H9 (cell line): Measurements from ENCODE around the gene POLH. TPM values are rescaled to one million over a fixed set of nuclear protein-coding genes. Genes with fewer than 3 reads are reported as not detected.

Source experiments
- DNase-seq: peaks from one replicate; pipeline ENCODE4 v3.0.0-alpha.2; 2017
- H2AFZ ChIP-seq: one replicate; pipeline ENCODE4 v1.6.1; 2013; ENCODE audit warnings: mild to moderate bottlenecking, low read length, control low read depth, moderate library complexity
- H2AK5ac ChIP-seq: 2 replicates; pipeline ENCODE4 v1.6.1; 2013; ENCODE audit warnings: low read length, control low read depth, mixed read lengths; ENCODE audit not compliant: insufficient read length
- H2BK120ac ChIP-seq: one replicate; pipeline ENCODE4 v1.6.1; 2013; ENCODE audit warnings: low read depth, mild to moderate bottlenecking, low read length, control low read depth, inconsistent platforms; ENCODE audit not compliant: poor library complexity, severe bottlenecking
- H2BK12ac ChIP-seq: 2 replicates; pipeline ENCODE4 v1.6.1; 2013; ENCODE audit warnings: low read length, control low read depth, mixed read lengths, low read depth; ENCODE audit not compliant: insufficient read length
- H2BK15ac ChIP-seq: 2 replicates; pipeline ENCODE4 v1.6.1; 2013; ENCODE audit warnings: low read depth, low read length, control low read depth
- H2BK20ac ChIP-seq: one replicate; pipeline ENCODE4 v1.6.1; 2013; ENCODE audit warnings: low read depth, mild to moderate bottlenecking, low read length, control low read depth, inconsistent platforms; ENCODE audit not compliant: poor library complexity, severe bottlenecking
- H2BK5ac ChIP-seq: 2 replicates; pipeline ENCODE4 v1.6.1; 2013; ENCODE audit warnings: low read length, control low read depth, mixed read lengths; ENCODE audit not compliant: insufficient read length
- H3K14ac ChIP-seq: 2 replicates; pipeline ENCODE4 v1.6.1; 2013; ENCODE audit warnings: low read length, control low read depth; ENCODE audit not compliant: insufficient read depth
- H3K18ac ChIP-seq: 2 replicates; pipeline ENCODE4 v1.6.1; 2013; ENCODE audit warnings: low read depth, mild to moderate bottlenecking, mixed read lengths, low read length, control low read depth; ENCODE audit not compliant: insufficient read length
- H3K23ac ChIP-seq: 2 replicates; pipeline ENCODE4 v1.6.1; 2013; ENCODE audit warnings: low read length, control low read depth, mixed read lengths, low read depth; ENCODE audit not compliant: insufficient read length
- H3K23me2 ChIP-seq: 2 replicates; pipeline ENCODE4 v1.6.1; 2013; ENCODE audit warnings: low read depth, mild to moderate bottlenecking, mixed read lengths, low read length, control low read depth; ENCODE audit not compliant: insufficient read length, poor library complexity, severe bottlenecking
- H3K27ac ChIP-seq: 2 replicates; pipeline ENCODE4 v1.5.1; 2013; ENCODE audit warnings: low read length, control low read depth, mixed read lengths, low read depth; ENCODE audit not compliant: insufficient read length
- H3K27me3 ChIP-seq: 2 replicates; pipeline ENCODE4 v1.6.1; 2013; ENCODE audit warnings: low read length, control low read depth, inconsistent platforms; ENCODE audit not compliant: insufficient read depth
- H3K4ac ChIP-seq: 2 replicates; pipeline ENCODE4 v1.6.1; 2013; ENCODE audit warnings: low read depth, mild to moderate bottlenecking, control low read depth, inconsistent platforms, low read length, moderate library complexity
- H3K4me1 ChIP-seq: 2 replicates; pipeline ENCODE4 v1.6.1; 2013; ENCODE audit warnings: low read length, control low read depth, inconsistent platforms; ENCODE audit not compliant: insufficient read depth
- H3K4me2 ChIP-seq: 2 replicates; pipeline ENCODE4 v1.6.1; 2013; ENCODE audit warnings: low read length, control low read depth, mixed read lengths; ENCODE audit not compliant: insufficient read length, insufficient read depth
- H3K56ac ChIP-seq: 2 replicates; pipeline ENCODE4 v1.6.1; 2013; ENCODE audit warnings: low read depth, mild to moderate bottlenecking, mixed read lengths, low read length, control low read depth; ENCODE audit not compliant: insufficient read length
- H3K79me1 ChIP-seq: 2 replicates; pipeline ENCODE4 v1.6.1; 2013; ENCODE audit warnings: low read depth, mild to moderate bottlenecking, moderate library complexity, low read length, control low read depth, inconsistent platforms; ENCODE audit not compliant: insufficient read depth, poor library complexity, severe bottlenecking
- H3K79me2 ChIP-seq: 2 replicates; pipeline ENCODE4 v1.6.1; 2013; ENCODE audit warnings: low read length, control low read depth, inconsistent platforms; ENCODE audit not compliant: insufficient read depth
- H3K9ac ChIP-seq: 2 replicates; pipeline ENCODE4 v1.6.1; 2013; ENCODE audit warnings: low read length, control low read depth, mixed read lengths; ENCODE audit not compliant: insufficient read length; ENCODE audit errors: extremely low read depth
- H3K9me3 ChIP-seq: one replicate; pipeline ENCODE4 v1.6.1; 2013; ENCODE audit warnings: low read depth, low read length, inconsistent platforms; ENCODE audit not compliant: control insufficient read depth
- H3T11ph ChIP-seq: one replicate; pipeline ENCODE4 v1.6.1; 2013; ENCODE audit warnings: mild to moderate bottlenecking, low read length, control low read depth, inconsistent platforms
- H4K20me1 ChIP-seq: one replicate; pipeline ENCODE4 v1.6.1; 2013; ENCODE audit not compliant: control insufficient read depth, insufficient read length, insufficient read depth
- H4K5ac ChIP-seq: 2 replicates; pipeline ENCODE4 v1.6.1; 2013; ENCODE audit warnings: low read depth, mild to moderate bottlenecking, mixed read lengths, low read length, control low read depth; ENCODE audit not compliant: insufficient read length
- H4K8ac ChIP-seq: replicated peaks from 2 replicates; pipeline ENCODE4 v1.6.1; 2013; ENCODE audit warnings: low read length, control low read depth, mixed read lengths, low read depth; ENCODE audit not compliant: insufficient read length
- H4K91ac ChIP-seq: 2 replicates; pipeline ENCODE4 v1.6.1; 2013; ENCODE audit warnings: low read depth, mild to moderate bottlenecking, moderate library complexity, mixed read lengths, low read length, control low read depth; ENCODE audit not compliant: insufficient read length
- H3K27ac Mint-ChIP-seq, 3 experiments: 2 replicates in 2 of 3; 3 replicates in 1 of 3; pipeline ENCODE4 v1.8.0; 2020 to 2021; ENCODE audit warnings: mixed read lengths in 3 of 3, mild to moderate bottlenecking in 1 of 3, moderate library complexity in 1 of 3
- H3K27me3 Mint-ChIP-seq: 2 replicates; pipeline ENCODE4 v1.8.0; 2021; ENCODE audit warnings: low read depth, mild to moderate bottlenecking, moderate library complexity, mixed read lengths
- H3K36me3 Mint-ChIP-seq, 3 experiments: 2 replicates in 2 of 3; 3 replicates in 1 of 3; pipeline ENCODE4 v1.8.0; 2020 to 2021; ENCODE audit warnings: low read depth in 3 of 3, mixed read lengths in 3 of 3; ENCODE audit not compliant: insufficient read depth in 1 of 3
- H3K4me1 Mint-ChIP-seq, 2 experiments: 2 replicates each; pipeline ENCODE4 v1.8.0; 2020; ENCODE audit warnings: mixed read lengths in 2 of 2
- H3K4me3 Mint-ChIP-seq, 2 experiments: 2 replicates in 1 of 2; 3 replicates in 1 of 2; pipeline ENCODE4 v1.8.0; 2020 to 2021; ENCODE audit warnings: mild to moderate bottlenecking in 2 of 2, mixed read lengths in 2 of 2, moderate library complexity in 1 of 2
- H3K9me3 Mint-ChIP-seq, 2 experiments: 2 replicates in 1 of 2; 3 replicates in 1 of 2; pipeline ENCODE4 v1.8.0; 2020; ENCODE audit warnings: mild to moderate bottlenecking in 2 of 2, mixed read lengths in 2 of 2, moderate library complexity in 1 of 2
- WGBS: extraction: QIAGEN DNeasy Blood & Tissue Kit; methylation state at CpG from one replicate; pipeline ENCODE4 v1.1.7; 2013; ENCODE audit warnings: missing lambda C conversion rate, low lambda C conversion rate, mixed read lengths; ENCODE audit not compliant: insufficient read length; ENCODE audit errors: extremely low coverage; 5-methylcytosine and 5-hydroxymethylcytosine counted together
- total RNA-seq: library from RNA; stranded (reverse); gene quantifications from 2 replicates; pipeline ENCODE4 v1.2.1, GENCODE V29; 2021
- TF ChIP-seq, protein P1 (sequence below): fragments of 200-600 bp; sonication (generic); conservative IDR thresholded peaks from 3 replicates; pipeline ENCODE4 v1.8.0; 2021; ENCODE audit warnings: antibody characterized with exemption, mild to moderate bottlenecking

POLH gene
- total RNA-seq, 1 experiment from 2014 or later, result 12.6 TPM

- H3K9me3 Mint-ChIP-seq, result no peaks in the 10 kb centered on the region; a peak in 1 of 5 replicates
- Histone ChIP-seq H3K79me1 (peaks cover 3% of the 10 kb centered on the region), H3K14ac (no peak overlapping the region)
Observed at GRCh38 chr6:43634702-43635303, 58.8 kb downstream of the POLH start.

More at GRCh38 chr6:43634702-43635303, 58.8 kb downstream of the POLH start:
- no peaks in the 10 kb centered on the region for H3K27me3 ChIP-seq
- no peaks in the 10 kb centered on the region for H3K27me3 Mint-ChIP-seq
- peak overlapping the region; percentile 94 to 96; a peak in 4 of 5 replicates for H3K4me3 Mint-ChIP-seq
- no peak overlapping the region for H4K8ac ChIP-seq
- no peak overlapping the region for H3K27ac ChIP-seq
- peaks cover 9 to 33% (median 28%) of the 10 kb centered on the region in 3 experiments; a peak in 6 of 7 replicates for H3K36me3 Mint-ChIP-seq
- H3K4me1 ChIP-seq, result no peaks in the 10 kb centered on the region; the same call in 1 of the 2 replicates
- no peak overlapping the region for H3K23ac ChIP-seq
- no peak overlapping the region for H2BK15ac ChIP-seq
- H3K56ac ChIP-seq, result no peak overlapping the region
- peak overlapping the region in 1 of 3 experiments; percentile 97; a peak in 1 of 7 replicates for H3K27ac Mint-ChIP-seq
- no peak for DNase-seq
- no peak overlapping the region for H2AFZ ChIP-seq
- H3K4me1 Mint-ChIP-seq, result peaks cover 27 to 28% of the 10 kb centered on the region in 2 experiments
- H3K4me2 ChIP-seq, result no peak overlapping the region
- no peaks in the 10 kb centered on the region for H4K20me1 ChIP-seq
- H3K9ac ChIP-seq, result no peak overlapping the region
- no peak overlapping the region for H2BK20ac ChIP-seq
- H3T11ph ChIP-seq, result no peak overlapping the region
- WGBS, result no CpG with 5 or more reads among the region's 9 CpGs
- no peak overlapping the region for H2BK12ac ChIP-seq
- H2AK5ac ChIP-seq, result no peak overlapping the region
- no peak overlapping the region for H3K18ac ChIP-seq
- H3K79me2 ChIP-seq, result peaks cover 9% of the 10 kb centered on the region; the same call in 1 of the 2 replicates
- no peak overlapping the region for H3K4ac ChIP-seq
- H3K9me3 ChIP-seq, result no peaks in the 10 kb centered on the region
- H4K5ac ChIP-seq, result no peak overlapping the region
- H4K91ac ChIP-seq, result no peak overlapping the region
- no peak overlapping the region for H2BK5ac ChIP-seq
- TF ChIP-seq, protein P1, sequence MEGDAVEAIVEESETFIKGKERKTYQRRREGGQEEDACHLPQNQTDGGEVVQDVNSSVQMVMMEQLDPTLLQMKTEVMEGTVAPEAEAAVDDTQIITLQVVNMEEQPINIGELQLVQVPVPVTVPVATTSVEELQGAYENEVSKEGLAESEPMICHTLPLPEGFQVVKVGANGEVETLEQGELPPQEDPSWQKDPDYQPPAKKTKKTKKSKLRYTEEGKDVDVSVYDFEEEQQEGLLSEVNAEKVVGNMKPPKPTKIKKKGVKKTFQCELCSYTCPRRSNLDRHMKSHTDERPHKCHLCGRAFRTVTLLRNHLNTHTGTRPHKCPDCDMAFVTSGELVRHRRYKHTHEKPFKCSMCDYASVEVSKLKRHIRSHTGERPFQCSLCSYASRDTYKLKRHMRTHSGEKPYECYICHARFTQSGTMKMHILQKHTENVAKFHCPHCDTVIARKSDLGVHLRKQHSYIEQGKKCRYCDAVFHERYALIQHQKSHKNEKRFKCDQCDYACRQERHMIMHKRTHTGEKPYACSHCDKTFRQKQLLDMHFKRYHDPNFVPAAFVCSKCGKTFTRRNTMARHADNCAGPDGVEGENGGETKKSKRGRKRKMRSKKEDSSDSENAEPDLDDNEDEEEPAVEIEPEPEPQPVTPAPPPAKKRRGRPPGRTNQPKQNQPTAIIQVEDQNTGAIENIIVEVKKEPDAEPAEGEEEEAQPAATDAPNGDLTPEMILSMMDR, result no peak
- H2BK120ac ChIP-seq, result no peak overlapping the region
- peaks cover 6% of the 10 kb centered on the region for H3K23me2 ChIP-seq
